ENCODE data around the gene SLC9A6. TPM values are rescaled to one million over a fixed set of nuclear protein-coding genes. Genes with fewer than 3 reads are reported as not detected.

The SLC9A6 gene
- total and polyA plus RNA-seq, 2 of the 13 experiments (the other 11 are each of a cell fraction or from before 2014, with no cell fraction given) = 3.9 to 8.0 TPM

- TF ChIP-seq ZBTB40 (IDR thresholded peaks at IDR 0.05) (no peak), ZBTB40 (CRISPR knock-in tag; IDR thresholded peaks at IDR 0.05) (peak; percentile 46; the same call in 1 of the 2 replicates)
Observed at GRCh38 chrX:136065044-136065671, 79.9 kb downstream of the SLC9A6 start (continued).

GRCh38 chrX:136067097-136067496 is 81.9 kb downstream of the SLC9A6 start:
- FAIRE-seq (no peak), ATAC-seq (no peak), DNase-seq (ENCODE audit: low spot score) (no peak)
- 3% methylated on average over 5 of the region's 5 CpGs for WGBS (ENCODE audit: low lambda C conversion rate)
- Histone ChIP-seq H3K79me2 (ENCODE audit: insufficient read depth, low read length) (no peaks in the 10 kb centered on the region), H4K20me1 (ENCODE audit: insufficient read depth, low read length) (no peaks in the 10 kb centered on the region), H2AFZ (ENCODE audit: low read length) (no peak overlapping the region), H3K4me2 (ENCODE audit: low read depth, low read length) (no peak overlapping the region), H3K9ac (ENCODE audit: insufficient read depth, low read depth, low read length) (no peak overlapping the region), H3K36me3 (replicated peaks in 1 of 2; ENCODE audit: control insufficient read depth in 1 of 2, insufficient read depth in 2 of 2, low read length in 2 of 2) (no peaks in the 10 kb centered on the region), H3K27me3 (ENCODE audit: control insufficient read depth in 1 of 2, insufficient read depth in 2 of 2, low read length in 2 of 2) (no peaks in the 10 kb centered on the region; a peak in 1 of 5 replicates), H3K4me3 (replicated peaks in 1 of 3; ENCODE audit: insufficient read depth in 1 of 3, low read depth in 2 of 3, low read length in 3 of 3) (no peak overlapping the region), H3K4me1 (ENCODE audit: insufficient read depth, low read length) (no peaks in the 10 kb centered on the region), H3K27ac (ENCODE audit: extremely low read length, insufficient read depth, low read length) (no peak overlapping the region), H3K9me3 (ENCODE audit: low read length) (no peaks in the 10 kb centered on the region)
- intact Hi-C loops (cut with micrococcal nuclease; ENCODE audit: unreplicated experiment) = no loop called here
- ChIA-PET POLR2A (no interaction called here), CTCF (ENCODE audit: low intra/inter-chr PET ratio, low total read pairs) (no interaction called here)
- BruUV-seq (replicated peaks) = no TSS peak
- in situ Hi-C loops (cut with HindIII; ENCODE audit: extremely low pct_ligation_motif_present, low pct_unique_long_range_greater_than_20kb) = no loop called here
- TF ChIP-seq SNAPC4 (CRISPR knock-in tag; IDR thresholded peaks at IDR 0.05) = no peak
- no peak for TF ChIP-seq ZNF280B (CRISPR knock-in tag; IDR thresholded peaks at IDR 0.05; ENCODE audit: borderline replicate concordance)
- no peak for TF ChIP-seq SP4 (CRISPR knock-in tag; IDR thresholded peaks at IDR 0.05)
